Hepatic stellate cell (primary cell): ENCODE results near the gene STAB1.

ENCODE experiments used
- DNase-seq: peaks from one replicate; pipeline ENCODE4 v3.0.0; 2011; ENCODE audit warnings: low spot score

Gene STAB1

GRCh38 chr3:52458031-52458760 is 36.9 kb upstream of the STAB1 start:
- DNase-seq, result no peak

GRCh38 chr3:52458770-52459545 is 36.2 kb upstream of the STAB1 start:
- no peak for DNase-seq

GRCh38 chr3:52461874-52462273 is 33.3 kb upstream of the STAB1 start:
- no peak for DNase-seq

- DNase-seq, result no peak
These were observed 31.7 kb upstream of the STAB1 start for GRCh38 chr3:52463416-52463815.

- no peak for DNase-seq
These were observed 26.8 kb upstream of the STAB1 start for GRCh38 chr3:52468336-52468735.

GRCh38 chr3:52469001-52469400 is 26.1 kb upstream of the STAB1 start:
- no peak for DNase-seq

- DNase-seq, result no peak
These were observed 24.2 kb upstream of the STAB1 start for GRCh38 chr3:52470920-52471319.

- peak; percentile 76 for DNase-seq
These were observed 23.5 kb upstream of the STAB1 start for GRCh38 chr3:52471371-52472238.

- DNase-seq, result no peak
These were observed 22.7 kb upstream of the STAB1 start for GRCh38 chr3:52472239-52473000.

GRCh38 chr3:52473026-52473425 is 22.1 kb upstream of the STAB1 start:
- no peak for DNase-seq

- no peak for DNase-seq
These were observed 17.9 kb upstream of the STAB1 start for GRCh38 chr3:52477076-52477795.

- DNase-seq, result no peak
These were observed 17.4 kb upstream of the STAB1 start for GRCh38 chr3:52477796-52478095.

- no peak for DNase-seq
These were observed 15.9 kb upstream of the STAB1 start for GRCh38 chr3:52479037-52479876.

- no peak for DNase-seq
These were observed 15.1 kb upstream of the STAB1 start for GRCh38 chr3:52479877-52480575.

GRCh38 chr3:52480768-52481715 is 14.1 kb upstream of the STAB1 start:
- no peak for DNase-seq

GRCh38 chr3:52481819-52482521 is 13.2 kb upstream of the STAB1 start:
- DNase-seq, result no peak

GRCh38 chr3:52483081-52483480 is 12.1 kb upstream of the STAB1 start:
- DNase-seq, result no peak
